ENCODE measurements around the gene ZBTB7B.
A peak's percentile ranks its signal among the peaks of the same experiment; 100 is the strongest.

- TF ChIP-seq TEAD2 (tag; IDR thresholded peaks at IDR 0.05) = no peak
- TF ChIP-seq, protein P1, sequence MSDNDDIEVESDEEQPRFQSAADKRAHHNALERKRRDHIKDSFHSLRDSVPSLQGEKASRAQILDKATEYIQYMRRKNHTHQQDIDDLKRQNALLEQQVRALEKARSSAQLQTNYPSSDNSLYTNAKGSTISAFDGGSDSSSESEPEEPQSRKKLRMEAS (CRISPR knock-in tag; IDR thresholded peaks at IDR 0.05) = peak; percentile 21; the same call in 1 of the 2 replicates
Observed at GRCh38 chr1:155016231-155016831, 13.7 kb downstream of the ZBTB7B start.

All from K562 (cell line).